Endothelial cell of umbilical vein (primary cell): ENCODE results near the gene ERGIC1.

Experiments
- CTCF ChIP-seq, 2 donors: IDR thresholded peaks; 1 replicate in 1 of 2; 2 replicates in 1 of 2; pipeline ENCODE4 v1.5.1; 2011; ENCODE audit warnings: low read length in 2 of 2, mild to moderate bottlenecking in 2 of 2, moderate library complexity in 2 of 2, control low read depth in 1 of 2, inconsistent platforms in 1 of 2, low read depth in 1 of 2; ENCODE audit not compliant: insufficient read depth in 1 of 2; ENCODE audit errors: extremely low read depth in 1 of 2
- EZH2 ChIP-seq: IDR thresholded peaks from 2 replicates; pipeline ENCODE4 v1.6.1; 2012; ENCODE audit warnings: borderline replicate concordance, low read depth, mild to moderate bottlenecking, moderate library complexity, low read length, inconsistent platforms; ENCODE audit not compliant: severe bottlenecking
- GATA2 ChIP-seq: IDR thresholded peaks from 2 replicates; pipeline ENCODE4 v1.7.0; 2011; ENCODE audit warnings: low read depth, mild to moderate bottlenecking, moderate library complexity, mixed read lengths, low read length; ENCODE audit not compliant: insufficient read length, insufficient read depth
- JUN ChIP-seq: IDR thresholded peaks from 2 replicates; pipeline ENCODE4 v1.6.1; 2011; ENCODE audit warnings: borderline replicate concordance, low read depth; ENCODE audit not compliant: insufficient read length, insufficient read depth
- MAX ChIP-seq: IDR thresholded peaks from 2 replicates; pipeline ENCODE4 v1.6.1; 2011; ENCODE audit not compliant: insufficient read depth, insufficient read length

GRCh38 chr5:172802112-172802511 is 31.9 kb upstream of the ERGIC1 start:
- TF ChIP-seq CTCF (IDR thresholded peaks at IDR 0.05; ENCODE audit: extremely low read depth in 1 of 2, insufficient read depth in 1 of 2, low read depth in 1 of 2, low read length in 2 of 2) (no peak), MAX (no peak), JUN (no peak), GATA2 (no peak), EZH2 (no peak)
